Keratinocyte (primary cell): Measurements from ENCODE around the gene BAG5.

Experiments used
- EZH2 ChIP-seq: IDR thresholded peaks from one replicate; pipeline ENCODE4 v1.6.1; 2012; ENCODE audit warnings: inconsistent platforms, mild to moderate bottlenecking, low read length, moderate library complexity
- TF ChIP-seq, protein P1 (sequence below), 3 experiments: IDR thresholded peaks in 1 of 3; conservative IDR thresholded peaks in 1 of 3; optimal IDR thresholded peaks in 1 of 3; 2 replicates in 2 of 3; 3 replicates in 1 of 3; pipeline versions ENCODE3 to v1.5.1; 2011; ENCODE audit warnings: low read length in 3 of 3, mild to moderate bottlenecking in 3 of 3, moderate library complexity in 2 of 3, control low read depth in 1 of 3, inconsistent platforms in 1 of 3; ENCODE audit not compliant: insufficient read depth in 2 of 3; ENCODE audit errors: extremely low read depth in 1 of 3

DNA sequence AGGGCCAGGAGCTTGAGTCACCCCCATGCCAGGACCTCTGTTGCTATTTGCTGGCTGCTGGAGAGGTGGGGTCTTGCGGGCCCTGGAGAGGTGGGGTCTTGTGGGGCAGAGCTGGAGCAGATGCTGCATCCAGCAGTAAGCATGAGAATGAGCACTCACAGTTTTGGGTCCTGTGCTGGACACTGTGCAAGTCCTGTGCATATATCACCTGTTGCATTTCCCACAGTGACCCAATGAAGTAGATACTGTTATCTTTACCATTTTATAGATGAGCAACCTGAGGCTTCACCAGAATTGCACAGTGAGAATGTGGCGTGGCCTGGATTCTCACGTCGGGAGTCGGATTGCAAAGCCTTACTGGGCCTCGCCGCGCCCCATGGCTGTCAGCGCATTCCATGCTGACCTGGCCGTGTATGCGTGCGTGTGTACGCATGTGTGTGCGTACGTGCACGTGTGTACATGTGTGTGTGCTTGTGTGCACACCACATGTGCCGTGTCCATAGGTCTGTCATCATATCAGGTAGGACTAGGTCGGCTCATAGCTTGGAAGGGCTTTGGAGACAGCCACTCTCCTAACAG, 12.3 kb upstream of the BAG5 start:
- TF ChIP-seq, protein P1, sequence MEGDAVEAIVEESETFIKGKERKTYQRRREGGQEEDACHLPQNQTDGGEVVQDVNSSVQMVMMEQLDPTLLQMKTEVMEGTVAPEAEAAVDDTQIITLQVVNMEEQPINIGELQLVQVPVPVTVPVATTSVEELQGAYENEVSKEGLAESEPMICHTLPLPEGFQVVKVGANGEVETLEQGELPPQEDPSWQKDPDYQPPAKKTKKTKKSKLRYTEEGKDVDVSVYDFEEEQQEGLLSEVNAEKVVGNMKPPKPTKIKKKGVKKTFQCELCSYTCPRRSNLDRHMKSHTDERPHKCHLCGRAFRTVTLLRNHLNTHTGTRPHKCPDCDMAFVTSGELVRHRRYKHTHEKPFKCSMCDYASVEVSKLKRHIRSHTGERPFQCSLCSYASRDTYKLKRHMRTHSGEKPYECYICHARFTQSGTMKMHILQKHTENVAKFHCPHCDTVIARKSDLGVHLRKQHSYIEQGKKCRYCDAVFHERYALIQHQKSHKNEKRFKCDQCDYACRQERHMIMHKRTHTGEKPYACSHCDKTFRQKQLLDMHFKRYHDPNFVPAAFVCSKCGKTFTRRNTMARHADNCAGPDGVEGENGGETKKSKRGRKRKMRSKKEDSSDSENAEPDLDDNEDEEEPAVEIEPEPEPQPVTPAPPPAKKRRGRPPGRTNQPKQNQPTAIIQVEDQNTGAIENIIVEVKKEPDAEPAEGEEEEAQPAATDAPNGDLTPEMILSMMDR (optimal IDR thresholded peaks at IDR 0.05 in 1 of 3, IDR thresholded peaks at IDR 0.05 in 1 of 3, conservative IDR thresholded peaks at IDR 0.05 in 1 of 3; ENCODE audit: extremely low read depth in 1 of 3, insufficient read depth in 2 of 3, low read length in 3 of 3) = no peak
- TF ChIP-seq EZH2 = no peak
